Endothelial cell of umbilical vein (primary cell): Measurements from ENCODE around the gene LRP1. TPM values are rescaled to one million over a fixed set of nuclear protein-coding genes. Genes with fewer than 3 reads are reported as not detected.

Experiments
- BruUV-seq: library from RNA; stranded (reverse); fragments of 400-500 nt; replicated peaks from 2 replicates; lab custom pipeline; 2021; lab: Mats Ljungman, UMichigan
- CTCF ChIA-PET: fragments of 300-600, 350-600 bp; sonication (Branson Sonifier 250); formaldehyde crosslinking; loops from one replicate; lab custom pipeline; 2021; ENCODE audit warnings: antibody characterized with exemption, inconsistent platforms; lab: Charles Lee
- POLR2A ChIA-PET: fragments of 300-600, 350-600 bp; sonication (Branson Sonifier 250); formaldehyde crosslinking; loops from one replicate; lab custom pipeline; 2021; ENCODE audit warnings: antibody characterized with exemption, inconsistent platforms; lab: Charles Lee
- DNase-seq: peaks from one replicate; pipeline ENCODE4 v3.0.0-alpha.2; 2011; ENCODE audit warnings: low read depth, low spot score
- FAIRE-seq: peaks from 2 replicates; lab custom pipeline; 2011; peaks lifted over from hg19 to GRCh38; lab: Jason Lieb, UNC
- H2AFZ ChIP-seq: 2 replicates; pipeline ENCODE4 v1.6.0; 2012; ENCODE audit warnings: low read depth, low read length, control low read depth, inconsistent platforms
- H3K27ac ChIP-seq: 2 replicates; pipeline ENCODE4 v1.5.1; 2011; ENCODE audit warnings: low read depth, mild to moderate bottlenecking, control low read depth, low read length, moderate library complexity; ENCODE audit not compliant: insufficient read depth
- H3K27me3 ChIP-seq, 2 experiments: 2 replicates each; pipeline versions ENCODE4 v1.6.0 to v1.6.1; 2011; ENCODE audit warnings: low read length in 2 of 2, mixed read lengths in 1 of 2; ENCODE audit not compliant: control insufficient read depth in 2 of 2, insufficient read depth in 2 of 2
- H3K36me3 ChIP-seq, 2 experiments: 2 replicates in 1 of 2; 3 replicates in 1 of 2; pipeline ENCODE4 v1.5.1; 2011; ENCODE audit warnings: low read length in 2 of 2, mild to moderate bottlenecking in 1 of 2, moderate library complexity in 1 of 2; ENCODE audit not compliant: control insufficient read depth in 2 of 2, insufficient read depth in 2 of 2; ENCODE audit errors: extremely low read depth in 1 of 2
- H3K4me1 ChIP-seq: 3 replicates; pipeline ENCODE4 v1.5.1; 2011; ENCODE audit warnings: mild to moderate bottlenecking, low read length; ENCODE audit not compliant: control insufficient read depth, insufficient read depth; ENCODE audit errors: extremely low read depth
- H3K4me2 ChIP-seq: 2 replicates; pipeline ENCODE4 v1.6.1; 2011; ENCODE audit warnings: low read length, control low read depth, mixed read lengths; ENCODE audit not compliant: insufficient read depth
- H3K4me3 ChIP-seq, 3 experiments: fragments of 200-600 bp in 1 of 3; sonication (generic), shearing (Covaris generic) in 1 of 3; replicated peaks in 1 of 3; 2 replicates each; pipeline ENCODE4 v1.5.1; 2011 to 2016; ENCODE audit warnings: control low read depth in 3 of 3, low read length in 3 of 3, mild to moderate bottlenecking in 2 of 3, inconsistent platforms in 1 of 3, low read depth in 1 of 3, moderate library complexity in 1 of 3; ENCODE audit not compliant: insufficient read depth in 1 of 3
- H3K79me2 ChIP-seq: 2 replicates; pipeline ENCODE4 v1.6.0; 2012; ENCODE audit warnings: low read length, inconsistent platforms; ENCODE audit not compliant: control insufficient read depth, insufficient read depth
- H3K9ac ChIP-seq: replicated peaks from 2 replicates; pipeline ENCODE3; 2011; ENCODE audit warnings: low read length, control low read depth; ENCODE audit not compliant: insufficient read depth; ENCODE audit errors: extremely low read depth
- H3K9me1 ChIP-seq: replicated peaks from 3 replicates; pipeline ENCODE4 v1.6.0; 2011; ENCODE audit warnings: mild to moderate bottlenecking, low read length; ENCODE audit not compliant: control insufficient read depth, insufficient read depth; ENCODE audit errors: extremely low read depth
- H3K9me3 ChIP-seq: replicated peaks from 2 replicates; pipeline ENCODE4 v1.5.1; 2012; ENCODE audit warnings: low read length, inconsistent platforms; ENCODE audit not compliant: control insufficient read depth, insufficient read depth
- H4K20me1 ChIP-seq: replicated peaks from 2 replicates; pipeline ENCODE3; 2011; ENCODE audit warnings: mild to moderate bottlenecking, low read length; ENCODE audit not compliant: control insufficient read depth, insufficient read depth; ENCODE audit errors: extremely low read depth
- EZH2 ChIP-seq: IDR thresholded peaks from 2 replicates; pipeline ENCODE4 v1.6.1; 2012; ENCODE audit warnings: borderline replicate concordance, low read depth, mild to moderate bottlenecking, moderate library complexity, low read length, inconsistent platforms; ENCODE audit not compliant: severe bottlenecking
- FOS ChIP-seq: IDR thresholded peaks from 2 replicates; pipeline ENCODE4 v1.6.1; 2011; ENCODE audit warnings: mild to moderate bottlenecking, low read length, moderate library complexity, borderline replicate concordance; ENCODE audit not compliant: insufficient read depth
- GATA2 ChIP-seq: IDR thresholded peaks from 2 replicates; pipeline ENCODE4 v1.7.0; 2011; ENCODE audit warnings: low read depth, mild to moderate bottlenecking, moderate library complexity, mixed read lengths, low read length; ENCODE audit not compliant: insufficient read length, insufficient read depth
- JUN ChIP-seq: IDR thresholded peaks from 2 replicates; pipeline ENCODE4 v1.6.1; 2011; ENCODE audit warnings: borderline replicate concordance, low read depth; ENCODE audit not compliant: insufficient read length, insufficient read depth
- MYC ChIP-seq: IDR thresholded peaks from one replicate; pipeline ENCODE4 v1.6.1; 2011; ENCODE audit warnings: mild to moderate bottlenecking, low read depth, low read length
- POLR2A ChIP-seq: IDR thresholded peaks from 2 replicates; pipeline ENCODE4 v1.6.1; 2012; ENCODE audit warnings: low read depth, mild to moderate bottlenecking, control low read depth, low read length
- POLR2AphosphoS5 ChIP-seq: IDR thresholded peaks from 2 replicates; pipeline ENCODE4 v1.6.1; 2012; ENCODE audit warnings: low read depth, mild to moderate bottlenecking, control low read depth, low read length, moderate library complexity; ENCODE audit not compliant: insufficient read depth
- dilution Hi-C: fragments of 300-500 bp; cut with MboI; formaldehyde crosslinking; loops from one replicate; pipeline ENCODE4 v1.15.0; 2019; ENCODE audit warnings: low sequenced_read_pairs; ENCODE audit not compliant: extremely low pct_ligation_motif_present
- intact Hi-C: fragments of 100-400 bp; cut with micrococcal nuclease; formaldehyde crosslinking; loops from one replicate; pipeline ENCODE4 v1.10.0; 2022
- polyA plus RNA-seq, 4 experiments: library from polyadenylated mRNA; depleted of rRNA in 3 of 4; stranded (reverse) in 3 of 4; unstranded in 1 of 4; fragments of >200 nt; gene quantifications; 2 replicates each; pipeline versions ENCODE4 v1.2.1 to v1.2.3, GENCODE V29; 2011 to 2012; ENCODE audit warnings: missing spikeins in 1 of 4
- total RNA-seq: library from RNA; stranded (reverse); gene quantifications from 2 replicates; pipeline ENCODE4 v1.2.3, GENCODE V29; 2021
- TF ChIP-seq, protein P1 (sequence below), 2 donors: IDR thresholded peaks; 1 replicate in 1 of 2; 2 replicates in 1 of 2; pipeline ENCODE4 v1.5.1; 2011; ENCODE audit warnings: low read length in 2 of 2, mild to moderate bottlenecking in 2 of 2, moderate library complexity in 2 of 2, control low read depth in 1 of 2, inconsistent platforms in 1 of 2, low read depth in 1 of 2; ENCODE audit not compliant: insufficient read depth in 1 of 2; ENCODE audit errors: extremely low read depth in 1 of 2
- TF ChIP-seq, protein P2 (sequence below): IDR thresholded peaks from 2 replicates; pipeline ENCODE4 v1.6.1; 2011; ENCODE audit not compliant: insufficient read depth, insufficient read length

Gene LRP1
- total and polyA plus RNA-seq, 2 donors (not counting 3 experiments of a cell fraction or from before 2014, with no cell fraction given) = 1.6 to 4.6 TPM

DNA sequence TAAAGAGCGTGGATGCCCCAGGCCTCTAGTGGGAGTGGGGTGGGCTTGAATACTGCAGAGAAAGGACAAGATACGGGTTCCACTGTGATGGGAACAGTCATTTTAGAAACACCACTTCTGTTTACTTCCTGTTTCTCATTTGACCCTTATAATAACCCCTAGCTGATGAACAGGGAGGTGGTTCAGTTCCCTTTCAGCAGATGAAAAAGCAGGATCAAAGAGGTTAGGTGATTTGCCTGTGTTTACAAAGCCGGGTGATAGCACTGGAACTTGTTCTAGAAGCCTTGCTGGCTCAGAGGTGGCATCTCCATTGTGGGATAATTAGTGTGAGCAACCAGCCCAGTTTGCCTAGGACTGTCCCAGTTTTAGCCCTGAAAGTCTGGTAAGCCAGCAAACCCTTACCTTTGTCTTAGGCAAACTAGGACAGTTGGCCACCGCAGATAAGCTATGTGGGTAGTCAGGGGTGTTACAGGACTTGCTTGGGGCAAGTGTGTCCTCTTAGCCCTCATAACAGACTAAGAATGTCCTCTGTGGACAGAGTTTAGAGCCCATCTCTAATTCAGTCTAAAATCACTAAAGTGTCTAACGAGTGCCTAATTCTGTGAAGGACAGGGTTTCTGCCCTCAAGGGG, 26.6 kb downstream of the LRP1 start:
- H3K27me3 ChIP-seq = no peaks in the 10 kb centered on the region
- no peaks in the 10 kb centered on the region for H3K9me1 ChIP-seq
- H3K4me3 ChIP-seq = no peak overlapping the region
- no TSS peak for BruUV-seq
- CTCF ChIA-PET = no interaction called here
- H3K4me2 ChIP-seq = no peak overlapping the region
- H3K36me3 ChIP-seq = no peaks in the 10 kb centered on the region
- H3K4me1 ChIP-seq = no peaks in the 10 kb centered on the region
- intact Hi-C loops (no loop called here), dilution Hi-C loops (no loop called here)
- no peak for FAIRE-seq
- no peaks in the 10 kb centered on the region for H4K20me1 ChIP-seq
- no peak overlapping the region for H2AFZ ChIP-seq
- H3K9me3 ChIP-seq = no peaks in the 10 kb centered on the region
- POLR2A ChIA-PET = no interaction called here
- no peaks in the 10 kb centered on the region for H3K79me2 ChIP-seq
- DNase-seq = no peak
- no peak overlapping the region for H3K27ac ChIP-seq
- H3K9ac ChIP-seq = no peak overlapping the region
- TF ChIP-seq, protein P1, sequence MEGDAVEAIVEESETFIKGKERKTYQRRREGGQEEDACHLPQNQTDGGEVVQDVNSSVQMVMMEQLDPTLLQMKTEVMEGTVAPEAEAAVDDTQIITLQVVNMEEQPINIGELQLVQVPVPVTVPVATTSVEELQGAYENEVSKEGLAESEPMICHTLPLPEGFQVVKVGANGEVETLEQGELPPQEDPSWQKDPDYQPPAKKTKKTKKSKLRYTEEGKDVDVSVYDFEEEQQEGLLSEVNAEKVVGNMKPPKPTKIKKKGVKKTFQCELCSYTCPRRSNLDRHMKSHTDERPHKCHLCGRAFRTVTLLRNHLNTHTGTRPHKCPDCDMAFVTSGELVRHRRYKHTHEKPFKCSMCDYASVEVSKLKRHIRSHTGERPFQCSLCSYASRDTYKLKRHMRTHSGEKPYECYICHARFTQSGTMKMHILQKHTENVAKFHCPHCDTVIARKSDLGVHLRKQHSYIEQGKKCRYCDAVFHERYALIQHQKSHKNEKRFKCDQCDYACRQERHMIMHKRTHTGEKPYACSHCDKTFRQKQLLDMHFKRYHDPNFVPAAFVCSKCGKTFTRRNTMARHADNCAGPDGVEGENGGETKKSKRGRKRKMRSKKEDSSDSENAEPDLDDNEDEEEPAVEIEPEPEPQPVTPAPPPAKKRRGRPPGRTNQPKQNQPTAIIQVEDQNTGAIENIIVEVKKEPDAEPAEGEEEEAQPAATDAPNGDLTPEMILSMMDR (IDR thresholded peaks at IDR 0.05; ENCODE audit: extremely low read depth in 1 of 2, insufficient read depth in 1 of 2, low read depth in 1 of 2, low read length in 2 of 2) = no peak
- TF ChIP-seq POLR2A (no peak), MYC (no peak), JUN (no peak), EZH2 (no peak), GATA2 (no peak), FOS (no peak), POLR2AphosphoS5 (no peak)
- TF ChIP-seq, protein P2, sequence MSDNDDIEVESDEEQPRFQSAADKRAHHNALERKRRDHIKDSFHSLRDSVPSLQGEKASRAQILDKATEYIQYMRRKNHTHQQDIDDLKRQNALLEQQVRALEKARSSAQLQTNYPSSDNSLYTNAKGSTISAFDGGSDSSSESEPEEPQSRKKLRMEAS = no peak
